Activated CD4-positive, alpha-beta T cell treated with anti-CD3 and anti-CD28 coated beads, Interleukin-2, amount 50 U/mL, for 1 hour (primary cell): ENCODE results near the gene SPAG16.

Source experiments
- DNase-seq: peaks from one replicate; pipeline ENCODE4 v3.0.0-alpha.2; 2020

The SPAG16 gene

DNA sequence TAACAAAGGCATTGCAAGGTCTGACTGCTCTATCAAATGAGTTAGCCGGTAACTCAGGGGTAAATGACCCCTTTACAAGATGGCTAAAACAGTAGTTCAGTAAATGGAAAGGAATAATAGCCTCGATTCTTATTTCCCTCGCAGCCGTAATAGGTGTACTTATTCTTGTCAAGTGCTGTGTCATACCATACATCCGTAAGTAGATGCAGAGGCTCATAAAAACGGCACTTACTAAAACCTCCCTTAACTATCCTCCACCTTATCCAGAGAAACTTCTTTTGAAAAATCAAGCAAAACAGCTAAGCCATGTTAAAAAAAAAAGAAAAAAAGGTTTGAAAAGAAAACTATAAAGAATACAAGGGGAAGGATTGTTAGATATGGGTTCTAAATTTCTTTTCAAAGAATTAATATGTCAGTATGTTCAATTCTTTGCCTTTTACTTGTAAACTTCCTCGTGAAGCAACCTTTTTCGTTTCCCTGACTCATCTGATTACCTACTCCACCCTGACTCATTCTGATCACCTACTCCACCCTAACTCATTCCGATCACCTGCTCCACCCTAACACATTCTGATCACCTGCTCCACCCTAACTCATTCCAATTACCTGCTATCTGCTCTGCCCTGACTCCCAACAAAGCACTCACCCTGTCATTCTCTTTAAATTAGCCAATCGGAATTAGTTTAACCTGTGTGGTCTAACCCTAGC lies 127.5 kb downstream of the SPAG16 start:
- DNase-seq = no peak

DNA sequence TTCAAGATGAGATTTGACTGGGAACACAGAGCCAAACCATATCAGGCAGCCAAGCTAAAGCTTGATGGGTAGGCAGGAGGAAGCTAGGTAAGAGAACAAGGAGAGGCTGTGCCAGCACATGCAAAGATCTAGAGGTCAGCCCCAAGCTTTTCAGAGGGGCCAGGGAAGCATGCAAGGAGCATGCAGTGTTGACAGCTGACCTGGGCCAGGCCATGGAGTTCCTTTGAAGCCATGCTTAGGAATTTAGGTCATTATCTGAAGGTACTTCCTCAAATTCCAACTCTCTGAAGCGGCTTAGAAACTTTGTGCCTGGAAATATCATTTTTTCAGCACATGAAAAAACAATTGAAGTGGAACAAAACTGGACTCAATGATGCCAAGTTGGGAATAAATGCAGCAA lies 130.8 kb downstream of the SPAG16 start:
- no peak for DNase-seq

DNA sequence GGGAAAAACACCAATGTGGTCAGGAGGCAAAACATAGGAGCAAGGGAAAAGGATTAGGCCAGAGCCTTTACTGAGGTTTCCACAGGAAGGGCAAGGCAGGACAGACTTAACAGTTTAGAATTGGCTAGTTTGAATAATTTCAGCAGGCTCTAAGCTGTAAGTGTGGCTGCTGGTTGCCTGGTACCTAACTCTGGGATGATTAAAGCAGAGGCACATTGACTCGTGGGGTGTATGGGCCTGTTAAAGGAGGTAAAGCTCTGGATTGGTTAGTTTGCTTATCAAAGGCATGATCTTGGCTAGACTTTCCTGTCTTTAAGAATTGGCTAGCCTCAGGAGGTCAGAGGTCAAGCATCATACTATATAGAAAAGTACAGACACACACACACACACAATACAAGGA lies 132.6 kb downstream of the SPAG16 start:
- DNase-seq = no peak

DNA sequence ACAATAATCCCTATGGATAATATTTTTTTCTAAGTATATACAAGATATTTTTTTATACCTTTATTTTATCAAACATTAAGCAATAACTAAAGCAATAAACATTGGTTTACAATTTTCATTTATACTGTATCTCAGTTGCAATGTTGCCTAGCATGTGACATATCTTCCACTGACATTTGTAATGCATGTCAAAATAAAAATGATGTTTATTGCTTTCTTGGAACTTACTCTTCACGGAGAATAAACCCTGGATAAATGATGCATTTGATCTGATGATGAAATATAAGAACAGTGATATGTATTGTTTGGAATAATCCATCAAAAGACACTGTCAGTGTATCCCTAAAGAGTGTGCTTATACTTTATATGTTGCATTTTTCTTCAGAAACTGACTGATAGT lies 135.7 kb downstream of the SPAG16 start:
- no peak for DNase-seq

DNA sequence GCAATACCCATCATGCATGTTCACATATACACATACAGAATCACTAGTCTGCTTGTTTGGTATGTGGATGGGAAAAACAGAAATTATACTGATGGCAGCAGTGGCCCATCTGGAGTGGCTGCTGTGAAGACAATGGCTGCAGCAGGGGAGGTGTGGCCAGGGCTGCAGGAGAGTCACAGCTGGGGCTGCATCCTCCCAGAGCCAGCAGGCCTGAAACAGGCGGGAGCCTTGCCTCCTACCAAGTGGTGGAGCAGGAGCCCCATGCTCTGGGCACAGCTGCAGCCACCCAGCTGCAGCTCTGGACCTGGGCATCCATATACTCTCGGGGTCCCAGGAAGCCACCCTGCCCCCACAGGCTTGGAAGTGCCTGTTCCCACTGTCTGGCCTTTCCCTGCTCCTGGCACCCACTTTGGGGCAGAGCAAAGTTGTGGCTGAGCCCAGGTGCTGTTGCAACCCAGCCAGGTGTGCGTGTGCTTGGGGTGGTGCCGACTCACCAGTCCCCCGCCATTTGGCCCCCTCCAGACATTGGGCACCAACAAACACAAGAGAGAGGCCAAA lies 136.6 kb downstream of the SPAG16 start:
- DNase-seq = no peak

DNA sequence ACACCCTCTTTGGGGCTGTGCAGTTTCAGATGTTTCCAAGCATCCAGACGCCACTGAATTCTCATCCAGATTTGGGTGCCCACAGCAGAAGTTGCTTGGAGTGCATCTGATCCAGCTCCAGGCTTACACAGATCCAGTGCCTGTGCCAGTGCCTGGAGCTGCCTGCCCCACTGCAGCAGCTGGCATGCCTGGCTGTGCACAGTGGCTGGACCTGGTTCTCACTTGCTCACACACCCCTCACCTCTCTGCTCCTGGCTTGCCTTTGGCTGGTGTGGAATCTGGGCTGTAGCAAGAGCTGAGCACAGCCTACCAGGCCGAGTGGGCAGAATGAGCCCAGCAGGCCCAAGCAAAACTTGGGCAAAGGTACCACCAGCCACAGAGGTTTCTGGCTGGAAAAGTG lies 137.9 kb downstream of the SPAG16 start:
- DNase-seq = no peak

DNA sequence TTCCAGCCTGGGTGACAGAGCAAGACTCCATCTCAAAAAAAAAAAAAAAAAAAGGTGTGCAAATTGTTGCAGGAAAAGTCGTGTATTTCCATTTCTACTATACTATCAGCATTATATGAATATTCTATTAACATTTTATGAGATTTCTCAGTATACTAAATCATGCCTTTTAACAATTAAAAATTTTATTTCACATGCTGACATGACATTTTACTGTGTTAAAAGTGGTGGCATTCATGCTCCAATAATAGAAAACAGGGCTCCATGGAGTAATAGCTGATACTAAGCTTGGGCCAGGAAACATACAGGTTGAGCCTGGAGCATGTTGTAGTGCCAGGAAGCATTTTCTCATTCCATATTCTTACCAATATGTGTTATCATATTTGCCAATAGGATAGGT lies 141.4 kb downstream of the SPAG16 start:
- DNase-seq = no peak

DNA sequence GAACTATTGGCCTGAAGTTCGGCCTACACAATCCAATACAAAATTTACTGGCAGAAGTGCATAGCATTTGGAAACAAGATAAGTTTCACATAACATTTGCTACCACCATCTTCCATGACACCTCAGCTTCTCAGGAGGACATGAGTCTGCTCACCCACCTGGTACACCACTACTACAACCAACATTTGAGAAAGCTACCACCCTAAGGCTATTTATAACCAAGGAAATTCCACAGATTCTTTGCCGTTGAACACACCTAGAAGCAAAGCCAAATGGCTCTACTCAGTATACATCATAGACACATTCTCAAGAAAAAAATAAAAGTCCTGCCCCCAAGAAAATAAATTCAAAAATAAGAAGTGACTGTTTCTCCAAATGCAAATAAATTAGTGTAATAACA lies 145.3 kb downstream of the SPAG16 start:
- DNase-seq = no peak

DNA sequence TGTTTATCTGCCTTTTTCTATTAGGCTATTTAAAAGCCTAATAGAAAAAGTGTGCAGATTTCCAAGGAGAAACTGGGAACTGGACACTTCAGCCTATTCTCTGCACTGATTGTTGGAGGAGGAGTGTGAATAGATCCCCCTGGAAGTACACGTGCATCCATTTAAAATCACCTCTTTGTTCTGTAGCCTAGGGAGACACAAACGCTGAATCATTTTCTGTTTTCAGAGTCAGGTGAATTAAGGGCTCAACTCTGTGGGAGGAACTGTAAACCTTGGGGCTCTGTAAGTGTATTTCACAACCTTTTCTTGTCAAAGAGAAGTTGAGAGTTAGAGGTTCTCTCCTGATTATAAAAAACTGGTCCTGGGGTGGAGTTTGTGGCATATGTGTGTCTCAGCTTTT lies 159.7 kb downstream of the SPAG16 start:
- DNase-seq = no peak

DNA sequence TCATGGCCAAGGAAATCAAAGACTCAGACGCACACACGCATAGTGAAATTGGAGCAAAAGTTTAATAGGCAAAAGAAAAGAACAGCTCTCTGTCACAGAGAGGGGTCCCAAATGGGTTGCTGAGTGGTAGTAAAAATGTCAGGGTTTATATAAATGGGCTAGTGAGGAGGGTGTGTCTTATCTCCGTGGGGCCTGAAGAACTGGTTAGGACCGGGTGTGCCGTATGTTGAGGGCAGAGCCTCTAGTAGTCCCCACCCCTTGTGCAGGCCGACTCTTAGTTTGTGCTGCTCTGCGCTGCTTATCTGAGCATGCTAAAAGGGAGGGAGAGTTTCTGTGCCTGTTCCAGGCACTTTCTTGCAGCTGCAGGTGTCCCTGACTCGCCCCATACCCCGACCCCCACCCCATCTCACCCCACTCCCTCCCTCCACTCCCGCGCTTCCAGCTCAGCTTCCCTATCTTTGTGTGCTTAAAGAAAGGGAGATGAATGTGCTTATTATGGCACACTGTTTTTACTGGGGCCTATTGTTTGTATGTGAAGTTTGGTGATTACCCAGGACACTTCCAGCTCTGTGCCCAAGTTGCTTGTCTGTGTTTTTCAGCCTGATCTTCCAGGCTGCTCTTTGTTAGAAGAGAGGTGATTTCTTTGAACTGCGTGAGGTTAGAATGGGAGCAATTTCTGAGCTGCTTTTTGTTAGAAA lies 167.4 kb downstream of the SPAG16 start:
- no peak for DNase-seq

DNA sequence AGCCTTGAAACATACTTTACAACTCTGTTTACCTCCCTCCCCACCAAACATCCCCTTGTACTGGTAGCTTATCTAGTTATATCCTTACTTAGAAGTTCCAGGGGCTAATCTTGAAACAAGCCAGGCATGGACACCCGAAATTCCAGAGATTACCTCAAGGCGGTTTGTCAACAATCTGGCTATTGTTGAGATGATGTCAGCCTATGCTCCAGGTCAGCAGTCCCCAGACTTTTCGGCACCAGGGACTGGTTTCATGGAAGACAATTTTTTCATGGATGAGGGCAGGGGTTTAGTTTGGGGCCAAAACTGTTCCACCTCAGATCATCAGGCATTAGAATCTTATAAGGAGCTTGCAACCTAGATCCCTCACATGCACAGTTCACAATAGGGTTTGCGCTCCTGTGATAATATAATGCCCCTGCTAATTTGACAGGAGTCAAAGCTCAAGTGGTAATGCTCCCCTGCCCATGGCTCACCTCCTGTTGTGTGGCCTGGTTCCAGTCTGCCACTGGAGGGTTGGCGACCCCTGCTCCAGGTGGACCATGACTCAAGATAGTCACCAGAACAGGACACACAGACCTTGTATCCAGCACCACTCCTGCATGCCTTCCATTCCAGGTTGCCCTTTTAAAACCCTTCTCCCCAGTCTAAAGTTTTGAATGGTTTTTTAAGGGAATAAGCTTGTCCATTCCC lies 171.2 kb downstream of the SPAG16 start:
- DNase-seq = no peak

DNA sequence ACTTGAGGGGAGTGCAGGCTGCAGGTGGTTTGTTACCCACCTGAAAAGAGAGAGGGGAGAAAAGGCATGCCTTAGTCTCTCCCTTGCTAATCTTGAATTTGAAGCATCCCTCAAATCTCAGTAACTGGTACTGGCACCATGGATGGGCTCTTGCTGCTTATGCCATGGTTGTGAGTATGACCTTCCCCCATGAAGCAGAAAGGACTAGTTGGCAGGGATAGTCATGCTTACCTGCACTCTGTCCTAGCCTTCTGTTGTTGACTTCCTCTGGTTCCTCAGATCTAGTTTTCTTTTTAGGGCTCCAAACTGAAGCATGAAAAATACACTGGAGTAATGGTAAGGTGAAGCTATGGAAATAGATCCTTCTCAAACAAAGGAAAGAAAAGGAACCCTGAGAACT lies 191.2 kb downstream of the SPAG16 start:
- DNase-seq = no peak

DNA sequence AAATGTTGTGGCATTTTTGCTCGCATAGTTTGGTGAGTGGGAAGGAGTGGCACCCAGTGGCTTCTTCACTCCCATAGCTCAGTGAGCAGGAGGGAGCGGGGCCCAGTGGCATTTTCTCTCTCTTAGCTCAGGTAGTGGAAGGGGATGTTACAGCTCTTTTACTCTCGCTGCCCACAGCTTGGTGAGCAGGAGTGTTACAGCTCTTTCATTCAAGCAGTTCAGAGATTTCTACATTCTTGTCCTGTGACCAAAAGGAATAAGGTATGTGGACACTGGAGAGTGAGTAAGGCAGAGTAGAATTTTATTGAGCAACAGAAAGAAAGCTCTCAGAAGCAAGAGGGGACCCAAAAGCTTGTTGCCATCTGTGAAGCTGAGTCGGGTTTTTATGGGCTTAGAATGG lies 192.4 kb downstream of the SPAG16 start:
- DNase-seq = no peak

DNA sequence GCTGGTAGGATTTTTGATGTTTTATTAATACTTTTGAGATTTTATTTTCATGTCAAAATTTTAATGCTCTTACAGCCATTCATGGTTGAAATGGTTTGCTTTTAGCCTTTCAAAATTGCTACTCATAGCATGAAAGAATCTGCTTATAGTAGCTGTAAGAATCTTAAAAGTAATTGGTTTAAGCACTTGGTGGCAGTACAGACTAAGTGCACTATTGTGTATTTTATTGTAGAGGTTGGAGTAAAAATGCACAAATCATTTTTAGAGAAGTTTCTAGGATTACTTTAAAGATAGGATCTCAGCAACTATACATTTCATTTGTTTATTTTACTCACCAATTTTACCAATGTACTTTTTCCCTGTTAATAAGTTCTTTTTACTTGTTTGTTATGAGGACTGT lies 205.8 kb downstream of the SPAG16 start:
- DNase-seq = no peak

DNA sequence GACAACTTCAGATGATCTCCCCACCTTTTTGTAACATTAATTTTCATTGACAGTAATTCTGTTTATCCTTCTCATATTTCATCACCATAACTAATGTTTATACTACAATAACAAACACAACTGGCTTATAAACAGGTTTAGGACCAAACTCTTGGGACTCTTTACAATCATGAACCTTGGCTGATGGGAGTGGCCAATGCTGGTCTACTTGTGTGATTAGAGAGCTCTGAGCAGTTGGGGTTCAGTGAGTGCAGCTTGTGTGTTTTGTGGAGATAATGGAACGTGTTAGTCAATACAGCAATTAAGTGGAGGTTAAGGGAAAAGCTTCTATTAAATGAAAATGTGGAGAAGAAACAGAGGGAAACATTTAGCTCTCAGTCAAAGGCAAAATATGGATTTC lies 207.1 kb downstream of the SPAG16 start:
- DNase-seq = no peak

DNA sequence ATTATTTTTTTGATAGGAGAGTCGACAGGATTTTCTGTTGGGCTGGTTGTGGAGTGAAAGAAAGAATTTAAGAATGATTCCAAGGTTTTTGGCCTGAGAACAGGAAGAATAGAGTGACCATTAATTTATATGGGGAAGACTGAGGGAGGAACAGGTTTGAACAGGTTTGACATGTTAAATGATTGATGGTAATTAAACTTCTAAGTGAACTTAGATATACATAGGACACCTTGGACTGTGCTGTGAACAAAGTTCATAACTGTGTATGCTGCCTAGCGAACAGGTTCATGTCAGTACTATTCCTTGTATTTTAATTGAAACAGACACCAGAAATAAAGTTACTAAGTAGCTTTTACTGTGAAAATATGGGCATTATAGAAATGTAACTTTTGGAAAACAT lies 212.0 kb downstream of the SPAG16 start:
- DNase-seq = no peak

DNA sequence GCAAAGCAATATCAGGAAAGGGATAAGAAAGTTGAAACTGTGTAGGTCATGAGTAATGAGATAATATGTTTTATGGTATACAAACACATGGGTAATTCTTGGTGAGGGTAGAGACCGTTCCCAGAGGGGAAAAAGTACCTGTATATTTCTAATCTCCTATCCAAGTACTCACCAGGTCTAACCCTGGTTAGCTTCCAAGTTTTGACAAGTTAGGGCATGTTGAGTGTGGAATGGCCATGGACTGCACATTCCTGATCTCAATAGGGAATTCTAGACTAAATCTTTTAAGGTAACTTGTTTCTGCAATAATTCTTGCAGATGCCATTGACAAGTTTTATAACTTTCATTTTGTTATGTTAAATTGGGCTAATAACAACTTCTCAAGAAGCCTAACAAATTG lies 216.6 kb downstream of the SPAG16 start:
- no peak for DNase-seq

DNA sequence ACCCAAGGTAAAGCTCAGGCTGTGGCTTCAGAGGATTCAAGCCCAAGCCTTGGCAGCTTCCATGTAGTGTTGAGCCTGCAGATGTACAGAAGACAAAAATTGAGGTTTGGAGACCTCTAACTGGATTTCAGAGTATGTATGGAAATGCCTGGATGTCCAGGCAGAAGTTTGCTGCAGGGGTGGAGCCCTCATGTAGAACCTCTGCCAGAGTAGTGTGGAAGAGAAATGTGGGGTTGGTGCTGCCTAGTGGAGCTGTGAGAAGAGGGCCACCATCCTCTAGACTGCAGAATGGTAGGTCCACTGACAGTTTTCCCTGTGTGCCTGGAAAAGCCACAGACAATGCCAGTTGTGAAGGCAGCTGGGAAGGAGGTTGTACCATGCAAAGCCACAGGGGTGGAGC lies 239.9 kb downstream of the SPAG16 start:
- no peak for DNase-seq

DNA sequence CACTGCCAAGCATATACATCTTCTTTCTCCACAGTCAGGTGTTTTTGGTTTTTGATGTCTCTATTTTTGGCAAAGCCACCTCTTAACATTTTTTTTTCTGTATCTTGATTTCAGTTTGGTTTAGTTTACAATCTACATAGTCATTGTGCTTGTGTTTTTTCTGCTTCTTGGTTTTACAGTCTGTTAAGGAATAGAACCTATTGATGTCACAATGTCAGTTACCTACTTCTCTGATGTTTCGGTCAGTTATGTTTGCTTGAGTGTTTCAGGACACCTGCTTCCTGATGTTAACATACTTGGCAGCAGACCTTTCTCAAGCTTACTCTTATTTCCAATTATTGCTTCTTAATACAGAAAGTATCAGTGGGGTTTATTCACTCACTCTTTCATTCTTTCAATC lies 253.3 kb downstream of the SPAG16 start:
- no peak for DNase-seq

DNA sequence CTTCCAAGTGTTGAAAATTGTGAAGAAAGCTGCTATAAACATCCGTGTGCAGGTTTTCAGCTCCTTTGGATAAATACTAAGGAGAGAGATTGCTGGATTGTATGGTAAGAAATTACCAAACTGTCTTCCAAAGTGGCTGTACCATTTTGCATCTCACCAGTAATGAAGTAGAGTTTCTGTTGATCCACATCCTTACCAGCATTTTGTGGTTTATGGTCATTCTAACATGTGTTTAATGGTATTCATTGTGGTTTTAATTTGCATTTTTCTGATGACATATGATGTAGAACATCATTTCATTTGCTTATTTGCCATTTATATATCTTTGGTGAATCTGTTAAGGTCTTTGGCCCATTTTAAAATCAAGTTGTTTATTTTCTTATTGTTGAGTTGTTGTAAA lies 260.7 kb downstream of the SPAG16 start:
- DNase-seq = no peak

DNA sequence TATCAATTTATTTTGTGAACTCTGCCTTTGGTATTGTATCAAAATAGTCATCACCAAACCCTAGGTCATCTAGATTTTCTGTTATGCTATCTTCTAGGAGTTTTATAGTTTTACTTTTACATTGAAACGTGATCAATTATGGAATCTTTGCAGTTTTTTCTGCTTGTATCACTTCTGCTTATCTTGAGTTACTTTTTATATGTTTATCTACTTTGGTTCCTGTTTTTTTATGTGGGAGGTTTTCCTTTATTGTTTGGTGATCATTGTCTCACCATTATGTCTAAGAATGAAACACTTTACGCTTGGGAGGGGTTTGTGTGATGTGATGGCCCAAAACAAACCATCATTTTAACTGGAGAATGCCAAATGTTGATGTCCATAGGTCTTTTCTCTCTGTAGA lies 261.2 kb downstream of the SPAG16 start:
- DNase-seq = no peak

DNA sequence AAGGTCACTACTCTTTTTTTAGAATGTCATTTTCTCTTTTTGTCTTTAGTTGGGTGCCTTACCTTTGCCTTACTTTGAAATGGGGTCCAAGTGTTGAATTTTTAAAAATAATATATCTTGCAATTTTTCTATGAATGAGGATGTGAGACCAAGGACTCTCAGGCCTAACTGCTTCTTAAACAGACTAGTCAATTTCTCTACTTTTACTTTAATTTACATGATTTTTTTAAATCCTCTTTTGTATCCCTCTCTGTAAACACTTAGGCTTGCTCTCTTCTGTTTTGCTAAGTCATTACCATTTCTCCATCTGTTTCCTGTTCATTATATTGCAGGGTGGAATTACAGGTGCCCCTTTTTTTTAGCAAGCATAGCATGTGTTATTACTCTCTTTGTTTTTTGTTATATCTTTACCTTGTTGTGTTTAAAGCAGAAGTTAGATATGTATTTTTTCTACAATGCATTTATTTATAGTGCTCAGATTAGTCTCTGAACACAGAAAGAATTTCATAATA lies 261.8 kb downstream of the SPAG16 start:
- DNase-seq = no peak

DNA sequence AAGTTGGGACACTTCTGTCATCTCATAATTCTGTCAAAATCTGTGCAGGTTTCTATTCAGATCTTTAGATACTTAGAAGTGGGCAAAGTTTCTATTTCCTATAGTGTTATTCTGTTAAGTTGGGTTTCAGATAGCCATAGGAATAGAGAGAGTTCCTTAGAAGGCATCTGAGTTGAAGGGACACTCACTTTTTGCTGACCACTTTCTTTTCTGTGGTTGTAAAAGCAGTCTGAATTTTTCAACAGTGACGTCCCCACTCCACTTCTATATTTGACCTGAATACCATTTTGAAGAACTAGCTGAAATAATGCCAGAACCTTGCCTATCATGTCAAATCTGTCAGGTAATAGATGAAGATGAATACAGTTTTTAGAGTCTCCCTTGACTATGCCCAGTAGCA lies 267.3 kb downstream of the SPAG16 start:
- DNase-seq = no peak

DNA sequence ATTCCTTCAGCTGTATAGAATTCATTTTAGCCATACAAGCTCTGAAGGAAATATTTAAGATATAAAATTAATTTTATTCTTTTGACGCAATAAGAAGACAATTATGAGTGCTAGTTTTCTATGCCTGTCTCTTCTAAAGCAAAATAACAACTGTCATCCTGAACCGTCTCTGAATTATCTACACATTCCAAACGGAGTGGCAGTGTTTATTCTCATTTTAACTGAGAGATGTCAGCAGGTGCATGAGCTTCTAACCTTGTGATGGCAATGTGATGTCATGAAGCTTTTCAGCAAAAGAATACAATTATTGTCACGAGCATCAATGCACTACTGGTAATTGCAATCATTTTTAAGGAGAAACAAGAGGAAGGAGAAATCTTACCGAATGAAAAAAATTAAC lies 274.8 kb downstream of the SPAG16 start:
- no peak for DNase-seq
